ENCODE results near the gene DHX58. TPM values are rescaled to one million over a fixed set of nuclear protein-coding genes. Genes with fewer than 3 reads are reported as not detected.
A peak's percentile ranks its signal among the peaks of the same experiment; 100 is the strongest.

DHX58 gene
- total RNA-seq, 2 experiments from 2014 or later, result 10.3 to 19.4 TPM

- H3K4me2 ChIP-seq (ENCODE audit: low read length), result no peak overlapping the region
- peaks cover 3% of the 10 kb centered on the region; the same call in 1 of the 2 replicates for H3K79me2 ChIP-seq (ENCODE audit: insufficient read depth, low read depth, low read length)
- ChIA-PET POLR2A (interaction anchor here (0.7 to 0.9 kb wide), 2 partner anchors 10 to 13 kb away, joined by 3 to 6 read pairs; no protein-coding TSS in a partner anchor), CTCF (ENCODE audit: unreplicated experiment) (no interaction called here)
- H3K9me3 ChIP-seq (ENCODE audit: low read length), result no peaks in the 10 kb centered on the region
- peaks cover 59% of the 10 kb centered on the region for H3K36me3 ChIP-seq (ENCODE audit: insufficient read depth, low read length)
- TF ChIP-seq, protein P1, sequence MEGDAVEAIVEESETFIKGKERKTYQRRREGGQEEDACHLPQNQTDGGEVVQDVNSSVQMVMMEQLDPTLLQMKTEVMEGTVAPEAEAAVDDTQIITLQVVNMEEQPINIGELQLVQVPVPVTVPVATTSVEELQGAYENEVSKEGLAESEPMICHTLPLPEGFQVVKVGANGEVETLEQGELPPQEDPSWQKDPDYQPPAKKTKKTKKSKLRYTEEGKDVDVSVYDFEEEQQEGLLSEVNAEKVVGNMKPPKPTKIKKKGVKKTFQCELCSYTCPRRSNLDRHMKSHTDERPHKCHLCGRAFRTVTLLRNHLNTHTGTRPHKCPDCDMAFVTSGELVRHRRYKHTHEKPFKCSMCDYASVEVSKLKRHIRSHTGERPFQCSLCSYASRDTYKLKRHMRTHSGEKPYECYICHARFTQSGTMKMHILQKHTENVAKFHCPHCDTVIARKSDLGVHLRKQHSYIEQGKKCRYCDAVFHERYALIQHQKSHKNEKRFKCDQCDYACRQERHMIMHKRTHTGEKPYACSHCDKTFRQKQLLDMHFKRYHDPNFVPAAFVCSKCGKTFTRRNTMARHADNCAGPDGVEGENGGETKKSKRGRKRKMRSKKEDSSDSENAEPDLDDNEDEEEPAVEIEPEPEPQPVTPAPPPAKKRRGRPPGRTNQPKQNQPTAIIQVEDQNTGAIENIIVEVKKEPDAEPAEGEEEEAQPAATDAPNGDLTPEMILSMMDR (conservative IDR thresholded peaks at IDR 0.05; ENCODE audit: low read length), result no peak
- TF ChIP-seq EZH2phosphoT487 (IDR thresholded peaks at IDR 0.05; ENCODE audit: borderline replicate concordance, low read depth, low read length), result no peak
- H3K9me2 ChIP-seq (ENCODE audit: insufficient read depth, low read length), result no peaks in the 10 kb centered on the region
- H3K4me1 ChIP-seq (ENCODE audit: insufficient read depth, low read length, poor library complexity, severe bottlenecking), result peaks cover 19% of the 10 kb centered on the region
- H3K27ac ChIP-seq (ENCODE audit: low read depth, low read length, poor library complexity, severe bottlenecking), result no peak overlapping the region
- intact Hi-C loops (cut with micrococcal nuclease; ENCODE audit: unreplicated experiment), result no loop called here
- DNase-seq (ENCODE audit: low spot score), result no peak
- no peak overlapping the region for H2AFZ ChIP-seq (ENCODE audit: low read length)
- no peaks in the 10 kb centered on the region for H4K20me1 ChIP-seq (ENCODE audit: insufficient read depth, low read length)
- no TSS peak for BruUV-seq (replicated peaks)
- H3K4me3 ChIP-seq (ENCODE audit: low read depth, low read length, poor library complexity, severe bottlenecking), result no peak overlapping the region
These were observed 11.7 kb upstream of the DHX58 start for GRCh38 chr17:42124256-42124655.

DNA sequence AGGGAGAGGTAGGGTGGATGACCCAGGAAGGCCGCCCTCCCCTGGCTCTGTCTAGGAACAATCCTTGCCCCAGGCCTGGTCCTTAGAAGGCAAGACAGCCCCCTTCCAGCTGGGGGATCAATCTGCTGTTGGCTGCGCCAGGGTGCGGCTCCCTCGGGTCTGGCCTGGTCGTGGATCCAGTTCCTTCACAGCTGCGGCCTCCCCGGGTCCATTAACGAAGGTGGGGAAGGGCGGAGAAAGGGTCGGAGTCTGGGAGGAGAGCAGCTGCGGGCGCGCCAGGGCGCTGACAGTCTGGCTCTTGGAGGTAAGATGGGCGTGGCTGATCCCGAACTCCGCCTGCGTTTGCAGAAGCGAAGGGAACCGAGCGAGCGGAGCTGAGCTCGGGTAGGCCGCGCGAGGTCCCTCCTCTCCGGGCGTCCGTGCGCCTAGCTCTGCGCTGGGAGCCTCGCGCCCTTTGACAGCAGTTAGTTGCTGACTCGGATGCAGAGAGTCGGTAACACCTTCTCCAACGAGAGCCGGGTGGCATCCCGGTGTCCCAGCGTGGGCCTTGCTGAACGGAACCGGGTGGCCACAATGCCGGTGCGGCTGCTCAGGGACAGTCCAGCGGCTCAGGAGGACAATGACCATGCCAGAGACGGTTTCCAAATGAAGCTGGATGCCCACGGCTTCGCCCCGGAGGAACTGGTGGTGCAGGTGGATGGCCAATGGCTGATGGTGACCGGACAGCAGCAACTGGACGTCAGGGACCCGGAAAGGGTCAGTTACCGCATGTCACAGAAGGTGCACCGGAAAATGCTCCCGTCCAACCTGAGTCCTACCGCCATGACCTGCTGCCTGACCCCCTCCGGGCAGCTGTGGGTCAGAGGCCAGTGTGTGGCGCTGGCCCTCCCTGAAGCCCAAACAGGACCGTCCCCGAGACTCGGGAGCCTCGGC is 10.1 kb upstream of the DHX58 start, which contains the start of gene HSPB9:
Gene HSPB9 (plus strand): TSS at position 434 of the 933 bp plus-strand sequence. CDS start 47 bp downstream, at position 481.
- H3K9me2 ChIP-seq (ENCODE audit: insufficient read depth, low read length), result no peaks in the 10 kb centered on the region
- peaks cover 3% of the 10 kb centered on the region; the same call in 1 of the 2 replicates for H3K79me2 ChIP-seq (ENCODE audit: insufficient read depth, low read depth, low read length)
- peaks cover 30% of the 10 kb centered on the region for H3K4me1 ChIP-seq (ENCODE audit: insufficient read depth, low read length, poor library complexity, severe bottlenecking)
- BruUV-seq (replicated peaks), result no TSS peak
- H3K4me2 ChIP-seq (ENCODE audit: low read length), result peak within 1 kb of the TSS; percentile 86; the same call in 1 of the 2 replicates
- ChIA-PET CTCF (ENCODE audit: unreplicated experiment) (no interaction called here), POLR2A (no interaction called here)
- TF ChIP-seq, protein P1 (conservative IDR thresholded peaks at IDR 0.05; ENCODE audit: low read length), result no peak
- TF ChIP-seq EZH2phosphoT487 (IDR thresholded peaks at IDR 0.05; ENCODE audit: borderline replicate concordance, low read depth, low read length), result no peak
- no peaks in the 10 kb centered on the region for H3K9me3 ChIP-seq (ENCODE audit: low read length)
- intact Hi-C loops (cut with micrococcal nuclease; ENCODE audit: unreplicated experiment), result no loop called here
- no peak within 1 kb of the TSS for H2AFZ ChIP-seq (ENCODE audit: low read length)
- no peaks in the 10 kb centered on the region for H4K20me1 ChIP-seq (ENCODE audit: insufficient read depth, low read length)
- DNase-seq (ENCODE audit: low spot score), result no peak
- peaks cover 55% of the 10 kb centered on the region for H3K36me3 ChIP-seq (ENCODE audit: insufficient read depth, low read length)
- no peak within 1 kb of the TSS for H3K27ac ChIP-seq (ENCODE audit: low read depth, low read length, poor library complexity, severe bottlenecking)
- H3K4me3 ChIP-seq (ENCODE audit: low read depth, low read length, poor library complexity, severe bottlenecking), result no peak within 1 kb of the TSS
